Uterus (tissue), 4 donors: ENCODE measurements around the gene B4GALNT2. TPM values are rescaled to one million over a fixed set of nuclear protein-coding genes. Genes with fewer than 3 reads are reported as not detected.

Source experiments
- DNase-seq, 2 donors: peaks; one replicate each; pipeline ENCODE4 v3.0.0-alpha.2; 2019 to 2020
- H3K27ac ChIP-seq, 2 donors: fragments of 200-600 bp; sonication (generic); 1 replicate in 1 of 2; 2 replicates in 1 of 2; pipeline ENCODE4 v1.5.1; 2016 to 2018
- H3K27me3 ChIP-seq, 2 donors: fragments of 200-600 bp; sonication (generic); one replicate each; pipeline ENCODE4 v1.5.1; 2018 to 2019; ENCODE audit warnings: control low read depth in 1 of 2
- H3K36me3 ChIP-seq, 2 donors: fragments of 200-600 bp; sonication (generic); one replicate each; pipeline ENCODE4 v1.5.1; 2019; ENCODE audit warnings: control low read depth in 1 of 2
- H3K4me1 ChIP-seq, 2 donors: fragments of 200-600 bp; sonication (generic); one replicate each; pipeline ENCODE4 v1.5.1; 2018 to 2019; ENCODE audit warnings: control low read depth in 1 of 2
- H3K4me3 ChIP-seq, 2 donors: fragments of 200-600 bp; sonication (generic); 1 replicate in 1 of 2; 2 replicates in 1 of 2; pipeline ENCODE4 v1.5.1; 2018 to 2019; ENCODE audit warnings: mild to moderate bottlenecking in 1 of 2
- H3K9me3 ChIP-seq, 2 donors: fragments of 200-600 bp; sonication (generic); one replicate each; pipeline ENCODE4 v1.5.1; 2019; ENCODE audit warnings: control low read depth in 1 of 2
- POLR2A ChIP-seq, 2 donors: fragments of 450-650 bp; IDR thresholded peaks; one replicate each; pipeline ENCODE4 v1.6.1; 2016; ENCODE audit warnings: antibody characterized with exemption in 2 of 2, mild to moderate bottlenecking in 1 of 2, moderate library complexity in 1 of 2
- intact Hi-C: fragments of 100-400 bp; cut with DNase I; formaldehyde crosslinking; loops from one replicate; pipeline ENCODE4 v1.15.1; 2023; ENCODE audit warnings: low total_unique reads
- total RNA-seq, 4 donors: library from RNA; depleted of rRNA in 3 of 4; stranded (reverse); fragments of >200 nt in 3 of 4; gene quantifications; one replicate each; pipeline versions ENCODE4 v1.1.0 to v1.2.4, GENCODE V29; 2014 to 2023
- TF ChIP-seq, protein P1 (sequence below), 4 experiments: fragments of 200-600 bp in 2 of 4; fragments of 450-650 bp in 2 of 4; sonication (generic) in 2 of 4; IDR thresholded peaks; one replicate each; pipeline ENCODE4 v1.5.1; 2016 to 2019; ENCODE audit warnings: antibody characterized with exemption in 4 of 4, mild to moderate bottlenecking in 2 of 4, moderate library complexity in 1 of 4
- donor health status: DM: yes; HTN: yes; CAD: no.

B4GALNT2 gene
- total RNA-seq, 4 donors from 2014 or later, result under 0.01 to 0.18 (median 0.07) TPM; not detected in 1

DNA sequence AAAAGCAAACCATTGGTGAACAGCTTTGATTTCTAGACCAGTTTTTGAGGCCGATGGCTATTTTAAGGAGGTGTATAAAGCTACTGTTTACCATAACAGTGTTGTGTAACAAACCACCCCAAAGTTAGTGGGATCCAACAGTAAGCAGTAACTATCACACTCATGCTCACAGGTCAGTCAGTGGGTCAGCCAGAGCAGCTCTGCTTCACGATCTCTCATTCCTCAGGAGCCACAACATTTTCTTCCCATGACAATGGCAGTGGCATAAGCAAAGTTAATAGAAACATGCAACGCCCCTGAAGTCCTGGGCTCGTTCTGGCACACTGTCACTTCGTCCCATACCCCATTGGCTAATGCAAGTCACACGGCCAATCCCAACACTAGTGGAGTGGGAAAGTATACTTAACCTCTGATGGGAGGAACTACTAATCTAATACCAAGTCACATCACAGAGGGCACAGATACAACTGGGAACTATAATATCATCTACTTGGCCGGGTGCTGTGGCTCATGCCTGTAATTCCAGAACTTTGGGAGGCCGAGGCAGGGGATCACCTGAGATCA lies 28.0 kb upstream of the B4GALNT2 start:
- H3K27ac ChIP-seq, result no peak overlapping the region
- no peaks in the 10 kb centered on the region for H3K9me3 ChIP-seq
- intact Hi-C loops, result no loop called here
- H3K4me3 ChIP-seq, result no peak overlapping the region
- TF ChIP-seq POLR2A (IDR thresholded peaks at IDR 0.05), result no peak
- TF ChIP-seq, protein P1, sequence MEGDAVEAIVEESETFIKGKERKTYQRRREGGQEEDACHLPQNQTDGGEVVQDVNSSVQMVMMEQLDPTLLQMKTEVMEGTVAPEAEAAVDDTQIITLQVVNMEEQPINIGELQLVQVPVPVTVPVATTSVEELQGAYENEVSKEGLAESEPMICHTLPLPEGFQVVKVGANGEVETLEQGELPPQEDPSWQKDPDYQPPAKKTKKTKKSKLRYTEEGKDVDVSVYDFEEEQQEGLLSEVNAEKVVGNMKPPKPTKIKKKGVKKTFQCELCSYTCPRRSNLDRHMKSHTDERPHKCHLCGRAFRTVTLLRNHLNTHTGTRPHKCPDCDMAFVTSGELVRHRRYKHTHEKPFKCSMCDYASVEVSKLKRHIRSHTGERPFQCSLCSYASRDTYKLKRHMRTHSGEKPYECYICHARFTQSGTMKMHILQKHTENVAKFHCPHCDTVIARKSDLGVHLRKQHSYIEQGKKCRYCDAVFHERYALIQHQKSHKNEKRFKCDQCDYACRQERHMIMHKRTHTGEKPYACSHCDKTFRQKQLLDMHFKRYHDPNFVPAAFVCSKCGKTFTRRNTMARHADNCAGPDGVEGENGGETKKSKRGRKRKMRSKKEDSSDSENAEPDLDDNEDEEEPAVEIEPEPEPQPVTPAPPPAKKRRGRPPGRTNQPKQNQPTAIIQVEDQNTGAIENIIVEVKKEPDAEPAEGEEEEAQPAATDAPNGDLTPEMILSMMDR (IDR thresholded peaks at IDR 0.05), result no peak
- H3K4me1 ChIP-seq, result no peaks in the 10 kb centered on the region
- no peaks in the 10 kb centered on the region for H3K36me3 ChIP-seq
- no peaks in the 10 kb centered on the region for H3K27me3 ChIP-seq
- no peak for DNase-seq

DNA sequence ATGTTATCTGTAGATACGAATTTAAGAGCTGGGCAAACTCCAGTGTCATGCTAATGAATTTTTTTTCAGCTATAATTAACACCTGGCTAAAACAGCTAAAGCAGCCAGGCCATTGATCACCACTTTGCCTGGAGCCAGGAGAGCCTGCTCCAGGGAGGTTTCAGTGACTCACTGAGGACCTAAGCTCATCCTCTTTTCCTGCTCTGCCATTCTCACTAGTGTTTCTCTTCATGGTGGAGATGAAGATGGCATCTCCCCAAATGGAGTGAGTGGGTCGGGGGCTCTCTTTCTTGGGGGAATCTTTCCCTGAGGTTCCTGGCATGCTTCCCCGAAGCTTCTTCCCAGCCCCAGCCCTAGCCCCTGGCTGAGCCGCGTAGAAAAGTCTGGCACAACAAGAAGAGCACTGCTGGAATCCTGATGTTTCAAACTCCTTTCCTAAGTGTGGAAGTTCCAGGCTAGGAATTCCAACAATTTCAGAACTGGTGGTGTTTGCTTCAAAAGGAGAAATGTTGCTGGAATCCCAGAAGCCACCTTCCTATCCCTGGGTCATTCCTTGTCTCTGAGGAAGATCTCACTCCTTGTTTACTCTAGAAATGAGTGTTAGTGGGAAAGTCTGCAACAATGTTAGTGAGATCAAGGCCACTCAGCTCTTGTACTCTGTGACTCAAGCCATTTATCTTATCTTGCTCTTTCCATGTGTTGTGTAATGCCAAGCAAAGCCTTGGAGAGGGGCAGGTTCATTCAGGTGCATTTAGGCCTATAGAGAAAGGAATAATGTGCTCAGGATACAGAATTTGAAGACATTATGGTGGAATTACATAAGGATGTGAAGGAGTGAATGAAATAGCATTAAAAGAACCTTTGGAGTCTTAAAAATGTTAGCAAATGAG lies 26.0 kb upstream of the B4GALNT2 start:
- Histone ChIP-seq H3K27me3 (no peaks in the 10 kb centered on the region), H3K27ac (no peak overlapping the region), H3K4me1 (no peaks in the 10 kb centered on the region), H3K36me3 (no peaks in the 10 kb centered on the region), H3K4me3 (no peak overlapping the region), H3K9me3 (no peaks in the 10 kb centered on the region)
- no peak for TF ChIP-seq POLR2A (IDR thresholded peaks at IDR 0.05)
- TF ChIP-seq, protein P1 (IDR thresholded peaks at IDR 0.05), result no peak
- intact Hi-C loops, result no loop called here
- no peak for DNase-seq

DNA sequence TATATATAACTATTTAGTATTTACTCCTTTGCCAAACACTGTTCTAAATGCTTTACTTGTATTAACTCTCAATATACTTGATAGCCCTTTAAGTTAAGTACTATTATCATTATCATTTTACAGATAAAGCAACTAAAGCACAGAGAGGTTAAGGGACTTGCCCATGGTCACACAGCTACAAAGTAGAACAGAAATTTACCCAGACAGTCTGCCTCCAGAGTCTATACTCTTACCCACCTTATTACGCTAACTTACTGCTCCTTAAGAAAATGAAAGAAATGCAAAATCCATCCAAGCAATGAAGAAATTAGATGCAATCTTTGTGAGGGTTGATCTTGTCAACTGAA lies 25.4 kb upstream of the B4GALNT2 start:
- TF ChIP-seq POLR2A (IDR thresholded peaks at IDR 0.05), result no peak
- TF ChIP-seq, protein P1 (IDR thresholded peaks at IDR 0.05), result no peak
- Histone ChIP-seq H3K27ac (no peak overlapping the region), H3K36me3 (no peaks in the 10 kb centered on the region), H3K27me3 (no peaks in the 10 kb centered on the region), H3K4me1 (no peaks in the 10 kb centered on the region), H3K4me3 (no peak overlapping the region), H3K9me3 (no peaks in the 10 kb centered on the region)
- intact Hi-C loops, result no loop called here
- DNase-seq, result no peak

DNA sequence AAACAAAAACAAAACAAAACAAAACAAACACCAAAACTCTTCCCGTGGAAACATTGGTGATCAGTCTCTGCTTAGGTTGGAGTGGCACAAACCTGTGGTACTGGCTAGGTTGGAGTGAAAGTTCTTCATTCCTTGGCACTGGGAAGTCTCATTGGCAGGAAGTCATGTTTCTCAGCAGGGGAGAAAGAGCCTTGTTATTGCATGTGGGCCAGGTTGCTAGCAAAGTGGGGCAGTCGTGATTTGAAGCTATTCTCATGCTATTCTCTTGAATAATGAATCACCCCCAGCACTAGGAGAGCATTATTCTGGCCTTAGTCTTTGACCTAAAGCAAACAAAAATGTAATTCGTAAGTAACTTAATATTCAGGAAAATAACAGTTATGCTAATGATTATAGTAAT lies 24.3 kb upstream of the B4GALNT2 start:
- Histone ChIP-seq H3K27me3 (no peaks in the 10 kb centered on the region), H3K36me3 (no peaks in the 10 kb centered on the region), H3K9me3 (no peaks in the 10 kb centered on the region), H3K4me3 (no peak overlapping the region), H3K27ac (no peak overlapping the region), H3K4me1 (no peaks in the 10 kb centered on the region)
- TF ChIP-seq, protein P1 (IDR thresholded peaks at IDR 0.05), result no peak
- TF ChIP-seq POLR2A (IDR thresholded peaks at IDR 0.05), result no peak
- no peak for DNase-seq
- intact Hi-C loops, result no loop called here

DNA sequence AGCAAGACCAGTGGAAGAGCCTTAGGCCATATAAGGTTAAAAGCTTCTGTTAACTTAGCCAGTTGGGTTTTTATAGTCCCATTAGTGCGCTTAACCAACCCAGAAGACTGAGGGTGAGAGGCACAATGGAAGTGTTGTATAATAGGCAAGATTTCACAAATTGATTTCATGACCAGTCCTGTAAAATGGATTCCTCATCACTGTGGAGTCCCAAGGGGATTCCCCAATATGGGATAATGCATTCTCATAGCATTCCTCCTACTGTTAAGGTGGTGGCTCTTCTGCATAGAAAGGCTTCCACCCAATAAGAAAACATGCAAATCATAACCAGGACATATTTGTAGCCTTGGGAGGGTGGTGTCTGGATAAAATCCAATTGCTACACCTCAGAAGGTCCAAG lies 22.1 kb upstream of the B4GALNT2 start:
- Histone ChIP-seq H3K4me3 (no peak overlapping the region), H3K36me3 (no peaks in the 10 kb centered on the region), H3K9me3 (no peaks in the 10 kb centered on the region), H3K27ac (no peak overlapping the region), H3K4me1 (no peaks in the 10 kb centered on the region), H3K27me3 (no peaks in the 10 kb centered on the region)
- intact Hi-C loops, result no loop called here
- no peak for TF ChIP-seq POLR2A (IDR thresholded peaks at IDR 0.05)
- no peak for DNase-seq
